ENCODE measurements around the gene SPPL2A. TPM values are rescaled to one million over a fixed set of nuclear protein-coding genes. Genes with fewer than 3 reads are reported as not detected.

SPPL2A gene
- total RNA-seq, 1 donor from 2014 or later = 75.0 TPM

DNA sequence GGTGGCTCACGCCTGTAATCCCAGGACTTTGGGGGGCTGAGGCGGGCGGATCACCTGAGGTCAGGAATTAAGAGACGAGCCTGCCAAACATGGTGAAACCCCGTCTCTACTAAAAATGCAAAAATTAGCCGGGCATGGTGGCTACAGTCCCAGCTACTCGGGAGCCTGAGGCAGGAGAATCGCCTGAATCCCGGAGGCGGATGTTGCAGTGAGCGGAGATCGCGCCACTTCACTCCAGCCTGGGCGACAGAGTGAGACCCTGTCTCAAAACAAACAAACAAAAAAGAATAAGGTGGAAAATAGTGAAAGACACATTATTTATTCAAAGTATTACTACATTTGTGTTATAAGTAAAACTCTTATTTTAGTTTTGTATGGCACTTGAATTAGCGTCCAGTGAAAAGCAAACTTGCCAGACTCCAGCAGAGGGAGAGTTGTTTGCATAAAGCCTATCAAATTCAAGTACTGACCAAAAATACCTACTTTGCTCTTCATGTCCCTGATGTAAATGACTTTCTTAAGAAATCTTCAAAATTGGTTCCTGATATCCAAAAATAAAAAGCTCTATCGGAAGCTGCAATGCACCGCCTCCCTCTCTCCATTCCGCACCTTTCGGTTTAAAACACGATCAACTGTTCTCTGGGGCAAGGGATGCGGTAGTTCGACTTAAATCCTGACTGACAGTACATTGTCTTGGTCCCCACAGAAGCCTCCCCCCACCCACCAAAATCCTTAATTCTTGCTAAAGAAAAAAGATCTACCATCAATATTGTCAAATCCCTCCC lies 80.1 kb downstream of the SPPL2A start:
- no peak for TF ChIP-seq CTCF (IDR thresholded peaks at IDR 0.05; ENCODE audit: insufficient read depth, low read length, severe bottlenecking)
- no peaks in the 10 kb centered on the region for H3K27me3 ChIP-seq (ENCODE audit: control insufficient read depth, insufficient read depth, low read length)
- H3K36me3 ChIP-seq (ENCODE audit: control insufficient read depth, insufficient read depth, low read length) = peaks cover 3% of the 10 kb centered on the region
- DNase-seq (ENCODE audit: low read depth) = no peak
- peak overlapping the region; percentile 62 for H3K4me3 ChIP-seq (ENCODE audit: low read depth, low read length)
- FAIRE-seq = no peak

- TF ChIP-seq CTCF (IDR thresholded peaks at IDR 0.05; ENCODE audit: insufficient read depth, low read length, severe bottlenecking) = no peak
- peaks cover 3% of the 10 kb centered on the region for H3K36me3 ChIP-seq (ENCODE audit: control insufficient read depth, insufficient read depth, low read length)
- H3K4me3 ChIP-seq (ENCODE audit: low read depth, low read length) = no peak overlapping the region
- DNase-seq (ENCODE audit: low read depth) (no peak), FAIRE-seq (no peak)
- H3K27me3 ChIP-seq (ENCODE audit: control insufficient read depth, insufficient read depth, low read length) = no peaks in the 10 kb centered on the region
These were observed 84.0 kb downstream of the SPPL2A start for GRCh38 chr15:50681467-50681866.

DNA sequence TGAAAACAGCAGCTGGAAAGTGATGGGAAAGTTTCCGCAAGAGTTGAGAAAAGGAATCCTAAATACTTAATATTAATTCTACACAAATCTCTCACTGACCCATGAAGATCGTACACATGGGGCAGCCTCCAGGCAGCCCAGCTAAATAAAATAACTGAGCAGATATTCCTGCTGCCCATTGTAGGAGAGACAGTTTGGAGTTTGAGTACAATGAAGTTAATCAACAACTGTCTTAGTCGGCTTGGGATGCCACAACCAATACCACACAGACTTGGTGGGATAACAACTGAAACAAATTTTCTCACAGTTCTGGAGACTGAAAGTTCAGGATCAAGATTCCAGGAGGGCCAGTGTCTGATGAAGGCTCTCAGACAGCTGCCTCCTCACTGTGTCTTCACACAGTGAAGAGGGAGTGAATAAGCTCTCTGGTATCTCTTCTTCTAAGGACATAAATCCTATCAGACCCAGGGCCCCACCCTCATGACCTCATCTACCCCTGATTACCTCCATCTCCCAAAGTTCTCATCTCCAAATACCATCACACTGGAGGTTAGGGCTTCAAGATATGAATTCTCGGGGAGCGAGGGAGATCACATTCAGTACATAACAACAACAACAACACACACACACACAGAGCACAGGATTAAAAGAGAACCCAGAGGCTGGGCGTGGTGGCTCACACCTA lies 88.6 kb downstream of the SPPL2A start:
- Histone ChIP-seq H3K27me3 (ENCODE audit: control insufficient read depth, insufficient read depth, low read length) (no peaks in the 10 kb centered on the region), H3K36me3 (ENCODE audit: control insufficient read depth, insufficient read depth, low read length) (peaks cover 2% of the 10 kb centered on the region), H3K4me3 (ENCODE audit: low read depth, low read length) (no peak overlapping the region)
- peak; percentile 54 for DNase-seq (ENCODE audit: low read depth)
- no peak for TF ChIP-seq CTCF (IDR thresholded peaks at IDR 0.05; ENCODE audit: insufficient read depth, low read length, severe bottlenecking)
- FAIRE-seq = no peak

GRCh38 chr15:50675535-50676144 lies 89.9 kb downstream of the SPPL2A start:
- FAIRE-seq = no peak
- peak; percentile 29 for TF ChIP-seq CTCF (IDR thresholded peaks at IDR 0.05; ENCODE audit: insufficient read depth, low read length, severe bottlenecking)
- no peak overlapping the region for H3K4me3 ChIP-seq (ENCODE audit: low read depth, low read length)
- H3K36me3 ChIP-seq (ENCODE audit: control insufficient read depth, insufficient read depth, low read length) = peaks cover 2% of the 10 kb centered on the region
- no peaks in the 10 kb centered on the region for H3K27me3 ChIP-seq (ENCODE audit: control insufficient read depth, insufficient read depth, low read length)
- peak; percentile 45 for DNase-seq (ENCODE audit: low read depth)

GRCh38 chr15:50670115-50670514 lies 95.4 kb downstream of the SPPL2A start:
- FAIRE-seq (no peak), DNase-seq (ENCODE audit: low read depth) (no peak)
- H3K27me3 ChIP-seq (ENCODE audit: control insufficient read depth, insufficient read depth, low read length) = no peaks in the 10 kb centered on the region
- H3K36me3 ChIP-seq (ENCODE audit: control insufficient read depth, insufficient read depth, low read length) = peaks cover 3% of the 10 kb centered on the region
- no peak for TF ChIP-seq CTCF (IDR thresholded peaks at IDR 0.05; ENCODE audit: insufficient read depth, low read length, severe bottlenecking)
- no peak overlapping the region for H3K4me3 ChIP-seq (ENCODE audit: low read depth, low read length)
